HG03097 (cell line): ENCODE measurements around the gene TTC39C.

Source experiments
- ATAC-seq: cut with Tn5 transposase; IDR thresholded peaks from one replicate; pipeline ENCODE4 v1.9.1; 2021; ENCODE audit not compliant: unreplicated experiment, low FRiP score

The TTC39C gene

GRCh38 chr18:24014062-24014985, at the start of gene TTC39C:
TTC39C (plus strand) TSS chr18:24014754; CDS start chr18:24014872, 118 bp downstream.
- ATAC-seq, result peak; percentile 31

- no peak for ATAC-seq
Observed at GRCh38 chr18:23966909-23967308, 47.6 kb upstream of the TTC39C start.

- peak; percentile 55 for ATAC-seq
Observed at GRCh38 chr18:23967321-23968089, 47.0 kb upstream of the TTC39C start.

GRCh38 chr18:23968638-23969604, 45.6 kb upstream of the TTC39C start:
- ATAC-seq, result no peak

- no peak for ATAC-seq
Observed at GRCh38 chr18:23969664-23970063, 44.9 kb upstream of the TTC39C start.

- no peak for ATAC-seq
Observed at GRCh38 chr18:23970161-23971096, 44.1 kb upstream of the TTC39C start.

GRCh38 chr18:23971097-23971440, 43.5 kb upstream of the TTC39C start:
- ATAC-seq, result no peak

- ATAC-seq, result no peak
Observed at GRCh38 chr18:23971666-23972230, 42.8 kb upstream of the TTC39C start.

- ATAC-seq, result no peak
Observed at GRCh38 chr18:23972453-23972852, 42.1 kb upstream of the TTC39C start.

GRCh38 chr18:23977103-23977502, 37.5 kb upstream of the TTC39C start:
- ATAC-seq, result no peak

GRCh38 chr18:23977719-23978483, 36.7 kb upstream of the TTC39C start:
- no peak for ATAC-seq

GRCh38 chr18:23981369-23981980, 33.1 kb upstream of the TTC39C start:
- no peak for ATAC-seq

- ATAC-seq, result no peak
Observed at GRCh38 chr18:23982155-23983079, 32.1 kb upstream of the TTC39C start.

- no peak for ATAC-seq
Observed at GRCh38 chr18:23983112-23983511, 31.4 kb upstream of the TTC39C start.

GRCh38 chr18:23986600-23987359, 27.8 kb upstream of the TTC39C start:
- ATAC-seq, result no peak
